GM13977 (cell line): ENCODE measurements around the gene SLC36A4.

ENCODE experiments used
- DNase-seq: peaks from one replicate; pipeline ENCODE4 v3.0.0; 2012; ENCODE audit warnings: low spot score
- CTCF ChIP-seq: IDR thresholded peaks from 2 replicates; pipeline ENCODE4 v1.5.1; 2012; ENCODE audit warnings: mild to moderate bottlenecking, control low read depth; ENCODE audit not compliant: insufficient read depth; ENCODE audit errors: extremely low read depth, missing control alignments
- in situ Hi-C: fragments of 300-500 bp; cut with MboI; formaldehyde crosslinking; loops from one replicate; pipeline ENCODE4 v1.12.0; 2022; ENCODE audit warnings: low sequenced_read_pairs, low pct_unique_long_range_greater_than_20kb, mixed read lengths, inconsistent platforms; ENCODE audit not compliant: unreplicated experiment

SLC36A4 gene

GRCh38 chr11:93133488-93134109, 64.2 kb downstream of the SLC36A4 start:
- in situ Hi-C loops, result no loop called here
- no peak for DNase-seq
- no peak for TF ChIP-seq CTCF

- TF ChIP-seq CTCF, result no peak
- no peak for DNase-seq
- in situ Hi-C loops, result no loop called here
These were observed 65.0 kb downstream of the SLC36A4 start for GRCh38 chr11:93132836-93133235.

GRCh38 chr11:93131709-93132108, 66.1 kb downstream of the SLC36A4 start:
- DNase-seq, result no peak
- in situ Hi-C loops, result no loop called here

GRCh38 chr11:93128574-93128973, 69.2 kb downstream of the SLC36A4 start:
- no peak for TF ChIP-seq CTCF
- DNase-seq, result no peak
- in situ Hi-C loops, result no loop called here

More at GRCh38 chr11:93131709-93132108, 66.1 kb downstream of the SLC36A4 start:
- TF ChIP-seq CTCF, result peak; percentile 20

- no peak for DNase-seq
- TF ChIP-seq CTCF, result no peak
- in situ Hi-C loops, result no loop called here
These were observed 74.4 kb downstream of the SLC36A4 start for GRCh38 chr11:93123351-93123898.

- DNase-seq, result no peak
- TF ChIP-seq CTCF, result no peak
- in situ Hi-C loops, result no loop called here
These were observed 75.1 kb downstream of the SLC36A4 start for GRCh38 chr11:93122535-93123235.
